ENCODE results near the gene TP53INP2.

DNA sequence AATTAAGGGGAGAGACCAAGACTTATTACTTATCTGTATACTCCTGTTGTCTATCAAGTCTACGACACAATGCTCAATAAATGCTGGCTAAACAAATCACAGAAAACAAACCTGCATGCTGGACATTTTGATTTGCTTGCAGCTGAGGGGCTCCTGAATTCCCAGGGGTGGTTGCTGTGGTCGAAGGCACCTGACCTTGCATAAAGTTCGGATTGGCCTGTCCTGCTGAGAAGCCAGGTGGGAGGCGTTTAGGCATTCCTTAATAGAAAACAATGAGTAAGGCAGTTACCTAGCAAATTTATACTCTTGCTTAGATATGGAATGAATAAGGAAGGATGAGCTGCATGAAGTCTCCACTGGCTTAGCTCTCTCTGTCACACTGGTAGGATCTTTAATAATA, 50.5 kb downstream of the TP53INP2 start:
- TF ChIP-seq, protein P1, sequence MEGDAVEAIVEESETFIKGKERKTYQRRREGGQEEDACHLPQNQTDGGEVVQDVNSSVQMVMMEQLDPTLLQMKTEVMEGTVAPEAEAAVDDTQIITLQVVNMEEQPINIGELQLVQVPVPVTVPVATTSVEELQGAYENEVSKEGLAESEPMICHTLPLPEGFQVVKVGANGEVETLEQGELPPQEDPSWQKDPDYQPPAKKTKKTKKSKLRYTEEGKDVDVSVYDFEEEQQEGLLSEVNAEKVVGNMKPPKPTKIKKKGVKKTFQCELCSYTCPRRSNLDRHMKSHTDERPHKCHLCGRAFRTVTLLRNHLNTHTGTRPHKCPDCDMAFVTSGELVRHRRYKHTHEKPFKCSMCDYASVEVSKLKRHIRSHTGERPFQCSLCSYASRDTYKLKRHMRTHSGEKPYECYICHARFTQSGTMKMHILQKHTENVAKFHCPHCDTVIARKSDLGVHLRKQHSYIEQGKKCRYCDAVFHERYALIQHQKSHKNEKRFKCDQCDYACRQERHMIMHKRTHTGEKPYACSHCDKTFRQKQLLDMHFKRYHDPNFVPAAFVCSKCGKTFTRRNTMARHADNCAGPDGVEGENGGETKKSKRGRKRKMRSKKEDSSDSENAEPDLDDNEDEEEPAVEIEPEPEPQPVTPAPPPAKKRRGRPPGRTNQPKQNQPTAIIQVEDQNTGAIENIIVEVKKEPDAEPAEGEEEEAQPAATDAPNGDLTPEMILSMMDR (IDR thresholded peaks at IDR 0.05; ENCODE audit: borderline replicate concordance, extremely low read depth, low read length, poor library complexity, severe bottlenecking), result no peak
- no peak for TF ChIP-seq EZH2 (IDR thresholded peaks at IDR 0.05; ENCODE audit: borderline replicate concordance, low read depth, low read length, severe bottlenecking)

All from DND-41 (cell line).